CD14-positive monocyte (primary cell): ENCODE measurements around the gene DOHH. TPM values are rescaled to one million over a fixed set of nuclear protein-coding genes. Genes with fewer than 3 reads are reported as not detected.

Experiments used
- DNase-seq, 3 donors: peaks; one replicate each; pipeline ENCODE4 v3.0.0-alpha.2; 2011 to 2022
- H2AFZ ChIP-seq: 2 replicates; pipeline ENCODE4 v1.6.0; 2012; ENCODE audit warnings: mild to moderate bottlenecking, low read depth, low read length, inconsistent platforms; ENCODE audit not compliant: insufficient read depth, poor library complexity, severe bottlenecking
- H3K27ac ChIP-seq, 2 donors: 1 replicate in 1 of 2; 2 replicates in 1 of 2; pipeline ENCODE4 v1.5.1; 2012 to 2013; ENCODE audit warnings: low read length in 2 of 2, control low read depth in 1 of 2, inconsistent platforms in 1 of 2, low read depth in 1 of 2, mild to moderate bottlenecking in 1 of 2
- H3K27me3 ChIP-seq, 2 donors: one replicate each; pipeline versions ENCODE4 v1.6.0 to v1.6.1; 2011 to 2013; ENCODE audit warnings: low read length in 2 of 2; ENCODE audit not compliant: control insufficient read depth in 2 of 2, insufficient read depth in 2 of 2
- H3K36me3 ChIP-seq, 2 donors: replicated peaks in 1 of 2; 1 replicate in 1 of 2; 2 replicates in 1 of 2; pipeline versions ENCODE4 v1.5.1 to v1.6.1; 2012 to 2013; ENCODE audit warnings: low read length in 2 of 2, control low read depth in 1 of 2, inconsistent platforms in 1 of 2, mild to moderate bottlenecking in 1 of 2; ENCODE audit not compliant: insufficient read depth in 2 of 2, control insufficient read depth in 1 of 2
- H3K4me1 ChIP-seq, 2 donors: 1 replicate in 1 of 2; 2 replicates in 1 of 2; pipeline versions ENCODE4 v1.5.1 to v1.6.1; 2012 to 2013; ENCODE audit warnings: low read length in 2 of 2, control low read depth in 1 of 2, inconsistent platforms in 1 of 2, mild to moderate bottlenecking in 1 of 2, moderate library complexity in 1 of 2; ENCODE audit not compliant: insufficient read depth in 2 of 2, control insufficient read depth in 1 of 2
- H3K4me2 ChIP-seq: replicated peaks from 2 replicates; pipeline ENCODE3; 2012; ENCODE audit warnings: low read length, moderate library complexity, mild to moderate bottlenecking; ENCODE audit not compliant: poor library complexity, severe bottlenecking; ENCODE audit errors: extremely low read depth
- H3K4me3 ChIP-seq, 3 experiments: fragments of 200-600 bp in 1 of 3; sonication (generic) in 1 of 3; replicated peaks in 1 of 3; 1 replicate in 2 of 3; 2 replicates in 1 of 3; pipeline ENCODE4 v1.5.1; 2011 to 2013; ENCODE audit warnings: low read length in 3 of 3, mild to moderate bottlenecking in 3 of 3, control low read depth in 2 of 3, low read depth in 2 of 3, inconsistent platforms in 1 of 3, moderate library complexity in 1 of 3
- H3K79me2 ChIP-seq: 2 replicates; pipeline ENCODE4 v1.6.0; 2012; ENCODE audit warnings: mild to moderate bottlenecking, control low read depth, inconsistent platforms, low read length, moderate library complexity; ENCODE audit not compliant: insufficient read depth
- H3K9ac ChIP-seq: 2 replicates; pipeline ENCODE4 v1.6.0; 2017; ENCODE audit warnings: low read length, mild to moderate bottlenecking; ENCODE audit not compliant: insufficient read depth, poor library complexity, severe bottlenecking
- H3K9me3 ChIP-seq, 2 donors: replicated peaks in 1 of 2; 1 replicate in 1 of 2; 2 replicates in 1 of 2; pipeline versions ENCODE4 v1.5.1 to v1.6.1; 2012 to 2013; ENCODE audit warnings: low read length in 2 of 2, control low read depth in 1 of 2; ENCODE audit not compliant: control insufficient read depth in 1 of 2, insufficient read depth in 1 of 2
- H4K20me1 ChIP-seq: 2 replicates; pipeline ENCODE4 v1.6.0; 2012; ENCODE audit warnings: mild to moderate bottlenecking, low read length, control low read depth, moderate library complexity; ENCODE audit not compliant: insufficient read depth
- H3K27ac Mint-ChIP-seq, 7 donors: one replicate each; pipeline ENCODE4 v1.8.0; 2020; ENCODE audit warnings: mild to moderate bottlenecking in 7 of 7, mixed read lengths in 7 of 7, moderate library complexity in 6 of 7, inconsistent platforms in 2 of 7
- H3K27me3 Mint-ChIP-seq, 3 donors: one replicate each; pipeline ENCODE4 v1.8.0; 2021 to 2022; ENCODE audit warnings: low read depth in 3 of 3, mild to moderate bottlenecking in 3 of 3, mixed read lengths in 3 of 3, moderate library complexity in 3 of 3, inconsistent platforms in 1 of 3
- H3K36me3 Mint-ChIP-seq, 2 donors: one replicate each; pipeline ENCODE4 v1.8.0; 2020; ENCODE audit warnings: mixed read lengths in 2 of 2, inconsistent platforms in 1 of 2, mild to moderate bottlenecking in 1 of 2
- H3K4me1 Mint-ChIP-seq: one replicate; pipeline ENCODE4 v1.8.0; 2020; ENCODE audit warnings: mild to moderate bottlenecking, mixed read lengths
- H3K4me3 Mint-ChIP-seq, 2 donors: one replicate each; pipeline ENCODE4 v1.8.0; 2020; ENCODE audit warnings: mild to moderate bottlenecking in 2 of 2, mixed read lengths in 2 of 2, moderate library complexity in 1 of 2
- H3K9me3 Mint-ChIP-seq, 7 donors: one replicate each; pipeline ENCODE4 v1.8.0; 2020 to 2022; ENCODE audit warnings: mixed read lengths in 7 of 7, mild to moderate bottlenecking in 6 of 7, moderate library complexity in 6 of 7, inconsistent platforms in 2 of 7
- CTCF ChIP-seq: fragments of 200-600 bp; IDR thresholded peaks from one replicate; pipeline ENCODE4 v1.8.0; 2022; ENCODE audit warnings: antibody characterized with exemption, mild to moderate bottlenecking
- WGBS: methylation state at CpG from one replicate; pipeline ENCODE4 v1.1.5; 2013; ENCODE audit warnings: missing lambda C conversion rate; ENCODE audit not compliant: insufficient coverage; 5-methylcytosine and 5-hydroxymethylcytosine counted together
- intact Hi-C, 2 donors: fragments of 100-400 bp; cut with micrococcal nuclease; formaldehyde crosslinking; loops; one replicate each; pipeline versions ENCODE4 v1.15.0 to v1.15.1; 2023
- polyA plus RNA-seq, 3 donors: library from polyadenylated mRNA; depleted of rRNA in 1 of 3; unstranded in 2 of 3; stranded (reverse) in 1 of 3; fragments of 300-500 nt in 2 of 3; fragments of >200 nt in 1 of 3; fragmentation: Illumina TruSeq in 2 of 3; gene quantifications; 1 replicate in 2 of 3; 2 replicates in 1 of 3; pipeline ENCODE4 v1.2.3, GENCODE V29; 2012 to 2021

DOHH gene
- polyA plus RNA-seq, 3 donors = 3.7 to 4.2 (median 4.1) TPM

- peak within 1 kb of the TSS; percentile 94 to 95 for H3K4me3 Mint-ChIP-seq
- Histone ChIP-seq H2AFZ (peak within 1 kb of the TSS; percentile 90), H3K27ac (peak within 1 kb of the TSS; percentile 58 to 92)
Measured at GRCh38 chr19:3505598-3506383, 5.3 kb upstream of the DOHH start, which contains the start of gene FZR1. Gene FZR1 (plus strand): TSS chr19:3506311. CDS start chr19:3522990, 16,679 bp downstream.

More at GRCh38 chr19:3505598-3506383, 5.3 kb upstream of the DOHH start, which contains the start of gene FZR1:
- 2% methylated on average over 77 of the region's 79 CpGs for WGBS
- Histone ChIP-seq H3K27me3 (no peaks in the 10 kb centered on the region), H3K79me2 (peaks cover 46% of the 10 kb centered on the region), H4K20me1 (peaks cover 25% of the 10 kb centered on the region), H3K4me3 (peak within 1 kb of the TSS; percentile 86 to 91 (median 87)), H3K9me3 (no peaks in the 10 kb centered on the region), H3K9ac (peak within 1 kb of the TSS; percentile 98), H3K4me1 (peaks cover 23 to 28% of the 10 kb centered on the region in 2 donors), H3K4me2 (peak within 1 kb of the TSS; percentile 98), H3K36me3 (peaks cover 16 to 18% of the 10 kb centered on the region in 2 donors)
- Mint-ChIP-seq H3K36me3 (peaks cover 17 to 26% of the 10 kb centered on the region in 2 donors), H3K27me3 (peaks cover 0 to 3% (median 2%) of the 10 kb centered on the region in 3 donors), H3K27ac (peak within 1 kb of the TSS; percentile 94 to 97 (median 96)), H3K9me3 (peaks cover 0 to 3% (median 0%) of the 10 kb centered on the region in 7 donors), H3K4me1 (peaks cover 43% of the 10 kb centered on the region)
- intact Hi-C loops = loop anchor here (5.0 to 10.0 kb wide), 4 partner anchors 47 to 71 kb away; partner anchors contain the start of genes HMG20B (in 1 of the 2) and MFSD12 (in 1 of the 2)
- TF ChIP-seq CTCF = no peak
- peak; percentile 99 for DNase-seq
